ENCODE data around the gene NXN.

The NXN gene

GRCh38 chr17:979539-980405, at the start of gene NXN:
TSS of gene NXN (minus strand) at chr17:979776.
- DNase-seq = peak; percentile 86 to 90

DNA sequence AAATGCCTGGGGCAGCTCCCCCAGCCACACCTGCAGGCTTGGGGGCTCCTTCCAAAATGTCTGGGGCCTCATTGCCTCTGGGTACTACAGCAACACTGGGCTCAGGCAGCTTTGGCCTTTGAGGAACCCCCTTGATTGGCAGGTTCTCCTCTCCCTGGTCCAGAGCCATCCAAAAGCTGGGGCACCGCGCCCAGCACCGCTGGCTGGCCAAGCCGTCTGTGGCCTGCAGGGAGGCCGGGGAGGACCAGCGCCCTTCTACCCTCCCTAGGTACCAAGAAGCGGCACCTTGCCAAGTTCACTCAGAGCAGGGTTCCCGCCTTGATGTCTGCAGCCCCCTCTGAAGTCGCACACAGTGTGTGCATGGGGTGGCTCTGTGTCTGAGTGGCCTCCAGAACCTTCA, 47.5 kb upstream of the NXN start:
- DNase-seq = no peak

- DNase-seq = no peak
These were observed 47.0 kb upstream of the NXN start for GRCh38 chr17:1026599-1026975.

GRCh38 chr17:1025733-1026598, 46.4 kb upstream of the NXN start:
- DNase-seq = no peak

GRCh38 chr17:1024076-1024475, 44.5 kb upstream of the NXN start:
- no peak for DNase-seq

- no peak for DNase-seq
These were observed 42.9 kb upstream of the NXN start for GRCh38 chr17:1022278-1023024.

DNA sequence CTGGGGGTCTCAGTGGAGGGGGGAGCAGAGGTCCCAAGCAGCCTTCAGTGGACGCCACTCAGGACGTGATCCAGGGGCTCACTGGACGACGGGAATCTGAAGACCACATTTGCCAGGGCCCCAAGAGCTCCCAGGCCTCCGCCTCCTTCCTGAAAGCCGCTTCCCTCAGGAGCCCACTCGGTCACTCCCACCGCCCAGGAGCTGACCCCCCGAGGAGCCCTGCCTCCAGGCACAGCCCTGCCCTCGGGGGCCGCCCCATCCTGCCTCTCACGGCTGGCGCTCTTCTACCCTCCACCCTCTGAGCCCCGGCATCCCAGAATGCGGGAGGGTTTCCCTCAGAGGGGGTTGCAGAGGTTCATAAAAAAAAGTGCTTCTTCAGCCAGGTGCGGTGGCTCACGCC, 41.6 kb upstream of the NXN start:
- DNase-seq = no peak

- no peak for DNase-seq
These were observed 39.9 kb upstream of the NXN start for GRCh38 chr17:1019451-1019850.

GRCh38 chr17:1018547-1018946, 39.0 kb upstream of the NXN start:
- no peak for DNase-seq

DNA sequence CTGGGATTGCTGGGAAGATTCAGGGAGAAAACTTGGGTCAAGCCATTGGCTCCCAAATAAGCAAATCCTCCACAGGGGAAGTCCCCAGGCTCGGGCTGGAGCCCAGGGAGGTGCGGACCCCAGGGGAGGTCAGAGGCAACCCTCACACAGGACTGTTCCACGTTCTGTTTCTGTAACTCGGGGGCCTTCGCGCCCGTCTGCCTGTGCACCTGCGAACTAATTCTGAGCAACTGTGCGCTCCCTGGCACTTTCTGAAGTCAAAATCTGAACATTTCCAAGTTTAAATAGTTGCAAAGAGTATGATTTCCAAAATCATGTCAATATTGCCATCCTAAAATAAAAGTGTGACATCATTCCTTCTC, 34.1 kb upstream of the NXN start:
- DNase-seq = no peak

- no peak for DNase-seq
These were observed 33.5 kb upstream of the NXN start for GRCh38 chr17:1012823-1013728.

- DNase-seq = no peak
These were observed 32.5 kb upstream of the NXN start for GRCh38 chr17:1011760-1012735.

- no peak for DNase-seq
These were observed 31.6 kb upstream of the NXN start for GRCh38 chr17:1011138-1011537.

DNA sequence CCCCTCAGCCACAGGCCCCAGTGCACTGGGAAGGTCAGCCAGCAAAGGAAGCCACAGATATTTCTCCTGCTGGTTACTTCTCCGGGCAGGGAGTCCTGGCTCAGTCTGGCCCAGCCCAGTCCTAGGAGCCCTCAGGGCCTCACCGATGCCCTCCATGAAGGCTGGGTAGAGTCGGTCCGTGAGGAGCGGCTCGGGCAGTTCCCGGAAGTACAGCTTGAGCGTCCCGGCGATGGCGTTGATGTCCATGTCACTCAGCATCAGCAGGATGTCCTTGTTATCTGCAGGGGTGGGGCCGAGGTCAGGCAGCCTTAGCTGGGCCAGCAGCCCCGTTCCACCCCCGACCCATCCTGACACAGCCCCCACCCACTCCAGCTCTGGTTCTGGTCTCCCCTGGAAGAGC, 31.0 kb upstream of the NXN start:
- no peak for DNase-seq

GRCh38 chr17:1010086-1010450, 30.5 kb upstream of the NXN start:
- DNase-seq = no peak

GRCh38 chr17:1009229-1010085, 29.9 kb upstream of the NXN start:
- no peak for DNase-seq

- no peak for DNase-seq
These were observed 28.6 kb upstream of the NXN start for GRCh38 chr17:1008008-1008761.

- no peak for DNase-seq
These were observed 27.9 kb upstream of the NXN start for GRCh38 chr17:1007310-1008007.

- DNase-seq = no peak
These were observed 26.5 kb upstream of the NXN start for GRCh38 chr17:1006054-1006453.
